Sigmoid colon (tissue), 3 donors: ENCODE results near the gene TOP2A.

ENCODE experiments used
- POLR2A ChIP-seq, 2 donors: fragments of 450-650 bp; IDR thresholded peaks; one replicate each; pipeline ENCODE4 v1.6.1; 2016; ENCODE audit warnings: antibody characterized with exemption in 2 of 2, mild to moderate bottlenecking in 2 of 2, moderate library complexity in 2 of 2
- TF ChIP-seq, protein P1 (sequence below), 4 experiments: fragments of 450-650 bp in 3 of 4; fragments of 200-600 bp in 1 of 4; IDR thresholded peaks; one replicate each; pipeline ENCODE4 v1.5.1; 2016 to 2019; ENCODE audit warnings: antibody characterized with exemption in 4 of 4, mild to moderate bottlenecking in 3 of 4, moderate library complexity in 2 of 4

DNA sequence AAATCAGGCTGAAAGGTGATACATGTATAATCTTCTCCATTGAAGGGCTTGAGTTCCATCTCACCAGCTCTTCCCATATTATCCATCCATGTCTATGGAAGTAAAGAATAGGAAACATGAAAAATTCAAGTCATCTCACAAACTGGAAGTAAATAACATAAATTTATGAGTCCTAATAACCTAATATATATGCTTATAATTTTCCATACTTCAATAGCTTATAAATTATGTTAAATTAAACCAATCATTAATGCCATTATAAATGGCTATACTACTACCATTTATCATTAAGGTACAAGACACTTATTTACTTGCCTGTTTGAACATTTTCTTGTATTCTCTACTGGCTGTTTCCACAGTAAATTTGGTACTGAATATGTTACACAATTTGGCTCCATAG is 4.8 kb downstream of the TOP2A start:
- TF ChIP-seq, protein P1, sequence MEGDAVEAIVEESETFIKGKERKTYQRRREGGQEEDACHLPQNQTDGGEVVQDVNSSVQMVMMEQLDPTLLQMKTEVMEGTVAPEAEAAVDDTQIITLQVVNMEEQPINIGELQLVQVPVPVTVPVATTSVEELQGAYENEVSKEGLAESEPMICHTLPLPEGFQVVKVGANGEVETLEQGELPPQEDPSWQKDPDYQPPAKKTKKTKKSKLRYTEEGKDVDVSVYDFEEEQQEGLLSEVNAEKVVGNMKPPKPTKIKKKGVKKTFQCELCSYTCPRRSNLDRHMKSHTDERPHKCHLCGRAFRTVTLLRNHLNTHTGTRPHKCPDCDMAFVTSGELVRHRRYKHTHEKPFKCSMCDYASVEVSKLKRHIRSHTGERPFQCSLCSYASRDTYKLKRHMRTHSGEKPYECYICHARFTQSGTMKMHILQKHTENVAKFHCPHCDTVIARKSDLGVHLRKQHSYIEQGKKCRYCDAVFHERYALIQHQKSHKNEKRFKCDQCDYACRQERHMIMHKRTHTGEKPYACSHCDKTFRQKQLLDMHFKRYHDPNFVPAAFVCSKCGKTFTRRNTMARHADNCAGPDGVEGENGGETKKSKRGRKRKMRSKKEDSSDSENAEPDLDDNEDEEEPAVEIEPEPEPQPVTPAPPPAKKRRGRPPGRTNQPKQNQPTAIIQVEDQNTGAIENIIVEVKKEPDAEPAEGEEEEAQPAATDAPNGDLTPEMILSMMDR (IDR thresholded peaks at IDR 0.05) = no peak
- TF ChIP-seq POLR2A (IDR thresholded peaks at IDR 0.05) = no peak
